Fibroblast of the aortic adventitia (primary cell): ENCODE measurements around the gene FRYL. TPM values are rescaled to one million over a fixed set of nuclear protein-coding genes. Genes with fewer than 3 reads are reported as not detected.
"Not testable (repeated sequence)": the region's sequence is repeated elsewhere in the genome, so short reads cannot be mapped to it uniquely, and the experiment has no call there.

Source experiments
- DNase-seq: peaks from one replicate; pipeline ENCODE4 v3.0.0-alpha.2; 2010; ENCODE audit warnings: low read depth
- H3K4me3 ChIP-seq: 2 replicates; pipeline ENCODE4 v1.5.1; 2011; ENCODE audit warnings: low read depth, mild to moderate bottlenecking, control low read depth, low read length, moderate library complexity
- CTCF ChIP-seq: IDR thresholded peaks from 2 replicates; pipeline ENCODE4 v1.5.1; 2011; ENCODE audit warnings: mild to moderate bottlenecking, low read length, control low read depth, inconsistent platforms; ENCODE audit not compliant: insufficient read depth
- total RNA-seq: library from RNA; depleted of rRNA; stranded (reverse); fragments of >200 nt; gene quantifications from 2 replicates; pipeline ENCODE4 v1.2.3, GENCODE V29; 2012; ENCODE audit warnings: low replicate concordance

The FRYL gene
- total RNA-seq, 1 donor, result 60.3 TPM

GRCh38 chr4:48762408-48762807 lies 17.7 kb downstream of the FRYL start:
- no peak for TF ChIP-seq CTCF

GRCh38 chr4:48761286-48761685 lies 18.8 kb downstream of the FRYL start:
- H3K4me3 ChIP-seq, result no peak overlapping the region
- DNase-seq, result no peak
- no peak for TF ChIP-seq CTCF

More at GRCh38 chr4:48762408-48762807, 17.7 kb downstream of the FRYL start:
- H3K4me3 ChIP-seq, result no peak overlapping the region
- no peak for DNase-seq

GRCh38 chr4:48758703-48759102 lies 21.4 kb downstream of the FRYL start:
- DNase-seq, H3K4me3 ChIP-seq: not testable (repeated sequence)

GRCh38 chr4:48756689-48757220 lies 23.3 kb downstream of the FRYL start:
- TF ChIP-seq CTCF, result no peak
- no peak for DNase-seq
- no peak overlapping the region for H3K4me3 ChIP-seq

GRCh38 chr4:48755281-48755680 lies 24.8 kb downstream of the FRYL start:
- TF ChIP-seq CTCF, result no peak

GRCh38 chr4:48753159-48753558 lies 26.9 kb downstream of the FRYL start:
- no peak for DNase-seq
- TF ChIP-seq CTCF, result no peak
- no peak overlapping the region for H3K4me3 ChIP-seq

More at GRCh38 chr4:48755281-48755680, 24.8 kb downstream of the FRYL start:
- no peak overlapping the region for H3K4me3 ChIP-seq
- DNase-seq, result no peak

- no peak overlapping the region for H3K4me3 ChIP-seq
- DNase-seq, result no peak
- no peak for TF ChIP-seq CTCF
Measured at GRCh38 chr4:48752726-48753125, 27.4 kb downstream of the FRYL start.
